Activated naive CD4-positive, alpha-beta T cell treated with anti-CD3 and anti-CD28 coated beads, Interleukin-2, amount 50 U/mL, for 72 hours (primary cell): Measurements from ENCODE around the gene TAB2. TPM values are rescaled to one million over a fixed set of nuclear protein-coding genes. Genes with fewer than 3 reads are reported as not detected.
A peak's percentile ranks its signal among the peaks of the same experiment; 100 is the strongest.

Experiments
- ATAC-seq, 2 donors: fragments of 150-1000 bp; cut with Tn5 transposase; 2 replicates each; pipeline ENCODE4 v1.10.0; 2021; ENCODE audit warnings: mild to moderate bottlenecking in 2 of 2, moderate library complexity in 2 of 2
- DNase-seq, 2 donors: peaks; one replicate each; pipeline ENCODE4 v3.0.0; 2021 to 2022; ENCODE audit warnings: low spot score in 2 of 2
- H3K27ac Mint-ChIP-seq, 2 donors: one replicate each; pipeline ENCODE4 v1.8.0; 2022; ENCODE audit warnings: mild to moderate bottlenecking in 2 of 2, mixed read lengths in 2 of 2
- H3K36me3 Mint-ChIP-seq, 2 donors: one replicate each; pipeline ENCODE4 v1.8.0; 2022; ENCODE audit warnings: mixed read lengths in 2 of 2
- H3K9me3 Mint-ChIP-seq, 2 donors: one replicate each; pipeline ENCODE4 v1.8.0; 2022; ENCODE audit warnings: mixed read lengths in 2 of 2
- total RNA-seq, 2 donors: library from RNA; stranded (reverse); gene quantifications; one replicate each; pipeline ENCODE4 v1.2.3, GENCODE V29; 2022

Gene TAB2
- total RNA-seq, 2 donors from 2014 or later, result 88.0 to 98.2 TPM

- ATAC-seq (no peak), DNase-seq (no peak)
- Mint-ChIP-seq H3K36me3 (peaks cover 6 to 34% of the 10 kb centered on the region in 2 donors), H3K27ac (peak overlapping the region; percentile 76 to 86), H3K9me3 (no peaks in the 10 kb centered on the region)
These were observed 5.8 kb downstream of the TAB2 start for GRCh38 chr6:149323353-149323752.

GRCh38 chr6:149323925-149324324, 6.4 kb downstream of the TAB2 start:
- DNase-seq, result no peak
- H3K36me3 Mint-ChIP-seq, result peaks cover 0 to 34% of the 10 kb centered on the region in 2 donors
- no peaks in the 10 kb centered on the region for H3K9me3 Mint-ChIP-seq
- ATAC-seq, result no peak
- peak overlapping the region; percentile 76 to 86 for H3K27ac Mint-ChIP-seq

- ATAC-seq, result peak in 1 of 2 donors; percentile 23
- H3K27ac Mint-ChIP-seq, result peak overlapping the region; percentile 31 to 76
- no peaks in the 10 kb centered on the region for H3K9me3 Mint-ChIP-seq
- H3K36me3 Mint-ChIP-seq, result peaks cover 0 to 30% of the 10 kb centered on the region in 2 donors
- no peak for DNase-seq
These were observed 6.9 kb downstream of the TAB2 start for GRCh38 chr6:149324428-149324827.

GRCh38 chr6:149325648-149326236, 8.2 kb downstream of the TAB2 start:
- ATAC-seq, result no peak
- Mint-ChIP-seq H3K9me3 (no peaks in the 10 kb centered on the region), H3K27ac (no peak overlapping the region), H3K36me3 (peaks cover 0 to 28% of the 10 kb centered on the region in 2 donors)
- DNase-seq, result no peak

GRCh38 chr6:149327638-149328037, 10.1 kb downstream of the TAB2 start:
- H3K36me3 Mint-ChIP-seq, result peaks cover 0 to 18% of the 10 kb centered on the region in 2 donors
- no peak overlapping the region for H3K27ac Mint-ChIP-seq
- no peaks in the 10 kb centered on the region for H3K9me3 Mint-ChIP-seq
- DNase-seq (no peak), ATAC-seq (peak in 1 of 2 donors; percentile 32)

- Mint-ChIP-seq H3K36me3 (peaks cover 0 to 18% of the 10 kb centered on the region in 2 donors), H3K27ac (peak overlapping the region in 1 of 2 donors; percentile 81), H3K9me3 (no peaks in the 10 kb centered on the region)
- DNase-seq (no peak), ATAC-seq (peak; percentile 33 to 43)
These were observed 10.6 kb downstream of the TAB2 start for GRCh38 chr6:149328083-149328482.

- Mint-ChIP-seq H3K36me3 (peaks cover 0 to 18% of the 10 kb centered on the region in 2 donors), H3K27ac (peak overlapping the region in 1 of 2 donors; percentile 10), H3K9me3 (no peaks in the 10 kb centered on the region)
- DNase-seq (no peak), ATAC-seq (peak in 1 of 2 donors; percentile 45)
These were observed 12.0 kb downstream of the TAB2 start for GRCh38 chr6:149329529-149329928.

- peaks cover 0 to 20% of the 10 kb centered on the region in 2 donors for H3K36me3 Mint-ChIP-seq
- H3K9me3 Mint-ChIP-seq, result no peaks in the 10 kb centered on the region
- DNase-seq (no peak), ATAC-seq (no peak)
- no peak overlapping the region for H3K27ac Mint-ChIP-seq
These were observed 12.6 kb downstream of the TAB2 start for GRCh38 chr6:149330133-149330532.

- no peak for ATAC-seq
- Mint-ChIP-seq H3K27ac (peak overlapping the region; percentile 24 to 67), H3K9me3 (no peaks in the 10 kb centered on the region), H3K36me3 (peaks cover 2 to 22% of the 10 kb centered on the region in 2 donors)
- no peak for DNase-seq
These were observed 13.7 kb downstream of the TAB2 start for GRCh38 chr6:149331043-149331807.

GRCh38 chr6:149331871-149332270, 14.4 kb downstream of the TAB2 start:
- Mint-ChIP-seq H3K27ac (peak overlapping the region; percentile 24 to 67), H3K36me3 (peaks cover 7 to 28% of the 10 kb centered on the region in 2 donors), H3K9me3 (no peaks in the 10 kb centered on the region)
- no peak for ATAC-seq
- DNase-seq, result no peak

- no peaks in the 10 kb centered on the region for H3K9me3 Mint-ChIP-seq
- H3K27ac Mint-ChIP-seq, result peak overlapping the region in 1 of 2 donors; percentile 100
- ATAC-seq (no peak), DNase-seq (no peak)
- H3K36me3 Mint-ChIP-seq, result peaks cover 7 to 31% of the 10 kb centered on the region in 2 donors
These were observed 15.2 kb downstream of the TAB2 start for GRCh38 chr6:149332602-149333265.

- Mint-ChIP-seq H3K36me3 (peaks cover 11 to 35% of the 10 kb centered on the region in 2 donors), H3K9me3 (peaks cover 0 to 2% of the 10 kb centered on the region in 2 donors), H3K27ac (peak overlapping the region; percentile 62 to 100)
- no peak for DNase-seq
- ATAC-seq, result no peak
These were observed 15.7 kb downstream of the TAB2 start for GRCh38 chr6:149333266-149333620.

GRCh38 chr6:149334201-149334600, 16.7 kb downstream of the TAB2 start:
- ATAC-seq, result no peak
- H3K9me3 Mint-ChIP-seq, result peaks cover 0 to 8% of the 10 kb centered on the region in 2 donors
- peak overlapping the region; percentile 91 to 100 for H3K27ac Mint-ChIP-seq
- peaks cover 12 to 36% of the 10 kb centered on the region in 2 donors for H3K36me3 Mint-ChIP-seq
- DNase-seq, result no peak

- ATAC-seq (no peak), DNase-seq (no peak)
- Mint-ChIP-seq H3K9me3 (peaks cover 0 to 8% of the 10 kb centered on the region in 2 donors), H3K27ac (peak overlapping the region; percentile 91 to 100), H3K36me3 (peaks cover 12 to 36% of the 10 kb centered on the region in 2 donors)
These were observed 17.2 kb downstream of the TAB2 start for GRCh38 chr6:149334682-149335160.

- H3K36me3 Mint-ChIP-seq, result peaks cover 12 to 36% of the 10 kb centered on the region in 2 donors
- H3K9me3 Mint-ChIP-seq, result peaks cover 0 to 8% of the 10 kb centered on the region in 2 donors
- peak in 1 of 2 donors; percentile 60 for DNase-seq
- peak; percentile 98 to 99 for ATAC-seq
- peak overlapping the region; percentile 95 to 100 for H3K27ac Mint-ChIP-seq
These were observed 18.6 kb downstream of the TAB2 start for GRCh38 chr6:149335924-149336608.

GRCh38 chr6:149336609-149336928, 19.1 kb downstream of the TAB2 start:
- H3K27ac Mint-ChIP-seq, result peak overlapping the region; percentile 95 to 100
- peaks cover 0 to 8% of the 10 kb centered on the region in 2 donors for H3K9me3 Mint-ChIP-seq
- DNase-seq, result no peak
- ATAC-seq, result peak; percentile 9 to 57
- peaks cover 12 to 36% of the 10 kb centered on the region in 2 donors for H3K36me3 Mint-ChIP-seq
